ENCODE measurements around the gene NBEAL2.

- TF ChIP-seq CTCF (IDR thresholded peaks at IDR 0.05) (no peak), POLR2A (IDR thresholded peaks at IDR 0.05) (no peak)
Observed at GRCh38 chr3:46996689-46997452, 17.4 kb downstream of the NBEAL2 start.

Data from right lobe of liver (tissue), 4 donors.